ENCODE results near the gene CCAR1.
"Not testable (repeated sequence)": the region's sequence is repeated elsewhere in the genome, so short reads cannot be mapped to it uniquely, and the experiment has no call there.

CCAR1 gene

DNA sequence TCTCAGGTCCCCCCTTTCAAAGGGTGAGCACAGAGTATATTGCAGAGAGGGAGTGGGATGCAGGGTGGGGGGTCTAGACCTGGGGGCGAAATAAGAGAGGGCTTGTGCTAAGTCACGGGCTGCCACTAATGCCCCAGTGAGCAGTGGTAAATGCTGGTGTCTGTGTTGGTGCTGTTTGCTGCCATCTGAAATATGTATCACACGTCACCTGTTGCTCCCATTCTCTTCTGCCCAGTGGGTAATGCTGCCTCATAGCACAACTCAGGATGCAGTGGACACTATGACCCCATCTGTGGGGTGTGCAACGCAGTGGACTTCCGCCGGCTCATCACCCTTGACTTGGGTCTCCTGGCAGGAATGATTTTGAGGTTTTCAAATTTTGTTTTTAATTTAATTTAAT, 108.9 kb downstream of the CCAR1 start:
- DNase-seq, result no peak

GRCh38 chr10:68831961-68832455, 111.0 kb downstream of the CCAR1 start:
- no peak for DNase-seq

DNA sequence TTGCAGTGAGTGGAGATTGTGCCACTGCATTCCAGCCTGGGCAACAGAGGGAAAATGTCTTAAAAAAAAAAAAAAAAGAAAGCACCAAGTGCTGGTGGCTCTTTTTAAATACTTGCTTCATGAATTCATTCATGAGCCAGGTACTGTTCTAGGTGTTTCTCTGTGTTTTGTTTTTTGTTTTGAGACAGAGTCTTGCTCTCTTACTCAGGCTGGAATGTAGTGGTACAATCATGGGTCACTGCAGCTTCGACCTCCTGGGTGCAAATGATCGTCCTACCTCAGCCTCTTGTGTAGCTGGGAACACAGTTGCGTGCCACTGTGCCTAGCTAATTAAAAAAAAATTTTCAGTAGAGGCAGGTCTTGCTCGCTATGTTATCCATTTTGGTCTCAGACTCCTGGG, 111.6 kb downstream of the CCAR1 start:
- DNase-seq, result no peak

DNA sequence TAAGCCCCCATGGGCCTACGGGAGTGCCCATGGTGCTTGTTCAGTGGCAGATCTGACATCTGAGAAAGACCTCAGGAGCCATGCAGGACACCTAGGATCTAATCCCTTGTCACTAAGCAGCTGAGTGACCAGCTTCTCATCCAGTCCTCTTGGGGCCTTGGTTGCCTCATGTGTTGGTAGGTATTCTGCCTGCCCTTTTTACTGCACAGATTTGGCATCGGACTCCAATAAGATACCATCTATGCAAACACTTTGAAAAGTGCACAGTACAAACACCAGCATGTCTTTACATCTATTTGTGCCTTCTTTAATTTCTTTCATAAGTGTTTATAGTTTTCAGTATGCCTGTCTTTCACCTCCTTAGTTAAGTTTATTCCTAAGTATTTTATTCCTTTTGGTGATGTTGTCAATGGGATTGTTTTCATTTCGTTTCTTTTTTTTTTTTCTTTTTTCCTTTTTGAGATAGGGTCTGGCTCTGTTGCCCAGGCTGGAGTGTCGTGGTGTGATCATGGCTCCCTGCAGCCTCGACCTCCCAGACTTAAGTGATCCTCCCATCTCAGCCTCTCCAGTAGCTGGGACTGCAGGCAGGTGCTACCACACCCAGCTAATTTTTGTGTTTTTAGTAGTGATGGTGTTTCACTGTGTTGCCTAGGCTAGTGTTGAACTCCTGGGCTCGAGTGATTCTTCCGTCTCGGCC, 116.7 kb downstream of the CCAR1 start:
- DNase-seq, result no peak

- DNase-seq, result not testable (repeated sequence)
Measured at GRCh38 chr10:68840650-68841049, 119.6 kb downstream of the CCAR1 start.

Data from NCI-H345 (cell line).